ENCODE data around the gene GLB1L2.
"Not testable (repeated sequence)": the region's sequence is repeated elsewhere in the genome, so short reads cannot be mapped to it uniquely, and the experiment has no call there.

GLB1L2 gene

DNA sequence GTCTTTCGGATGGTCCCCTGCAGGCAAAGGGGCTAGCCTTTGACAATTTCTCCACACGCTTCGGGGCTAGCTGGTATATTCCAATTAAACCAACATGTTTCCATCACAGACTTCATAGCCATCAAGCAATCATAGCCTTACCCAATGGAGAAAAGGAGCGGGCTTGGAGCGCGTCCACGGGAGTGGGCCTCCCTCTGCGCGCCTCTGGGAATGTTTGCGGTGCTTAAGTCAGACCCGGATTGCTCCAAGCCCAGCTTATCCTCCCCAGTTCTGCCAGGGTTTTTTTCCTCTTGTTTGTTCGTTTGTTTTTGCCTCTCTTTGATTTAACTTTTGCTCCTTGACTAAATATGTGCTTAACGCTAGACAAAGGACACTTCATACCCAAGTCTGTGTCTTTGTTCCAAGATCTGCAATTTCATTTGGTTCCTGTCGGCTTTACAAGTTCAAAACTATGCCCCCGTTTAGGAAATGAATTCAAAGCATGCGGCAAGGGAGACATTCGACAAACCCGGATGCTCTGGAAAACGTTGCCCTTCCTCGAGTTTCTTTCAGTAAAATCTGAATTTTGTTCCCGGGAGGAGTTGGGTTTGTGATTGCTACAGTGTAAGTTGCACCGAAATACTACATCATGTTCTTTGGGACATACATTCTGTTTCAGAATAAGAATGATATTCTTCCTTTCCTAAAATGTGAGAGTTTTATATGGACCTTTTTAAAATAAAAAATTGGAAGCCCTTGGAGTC lies 1.0 kb upstream of the GLB1L2 start:
- DNase-seq: no peak

DNA sequence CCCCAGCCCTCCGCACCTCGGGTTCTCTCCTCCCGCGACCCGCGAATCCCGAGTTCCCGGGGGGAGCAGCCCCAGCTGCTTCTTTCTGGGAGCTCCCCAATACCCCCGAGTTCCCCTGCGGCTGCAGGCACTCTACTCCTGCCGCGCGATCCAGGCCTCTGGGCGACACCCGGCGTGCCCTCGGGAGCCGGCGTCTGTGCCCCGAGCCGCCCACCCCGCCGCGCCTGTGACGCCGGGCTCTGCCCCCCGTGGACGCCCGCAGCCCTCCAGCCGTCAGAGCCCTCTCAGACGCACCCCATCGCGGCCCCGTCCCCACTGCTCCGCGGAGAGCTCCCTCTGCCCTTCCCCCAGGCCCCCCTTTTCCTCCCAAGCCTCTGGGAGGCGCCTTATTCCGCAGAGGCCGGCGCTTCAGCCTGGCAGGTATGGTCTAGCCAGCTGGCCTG lies 422 bp downstream of the GLB1L2 start:
- DNase-seq: no peak

DNA sequence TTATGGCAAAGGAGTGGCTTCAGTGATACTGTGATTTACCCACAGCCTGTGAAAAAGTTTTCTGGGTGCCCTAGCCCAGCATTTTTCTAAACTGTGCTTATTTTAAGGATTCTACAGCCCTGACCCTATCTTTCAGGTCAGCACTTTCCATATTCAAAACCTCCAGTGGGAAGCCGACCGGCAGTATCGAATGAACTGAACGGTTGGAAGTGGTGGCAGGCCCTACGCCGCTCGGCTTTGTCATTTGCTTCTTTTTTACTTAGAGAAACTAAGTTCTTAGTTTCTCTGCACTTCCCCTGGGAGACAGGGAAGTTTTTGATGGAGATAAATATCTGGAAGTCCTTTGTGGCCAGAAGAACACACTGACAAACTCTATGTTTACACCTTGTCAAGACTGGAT lies 994 bp downstream of the GLB1L2 start:
- no peak for DNase-seq

DNA sequence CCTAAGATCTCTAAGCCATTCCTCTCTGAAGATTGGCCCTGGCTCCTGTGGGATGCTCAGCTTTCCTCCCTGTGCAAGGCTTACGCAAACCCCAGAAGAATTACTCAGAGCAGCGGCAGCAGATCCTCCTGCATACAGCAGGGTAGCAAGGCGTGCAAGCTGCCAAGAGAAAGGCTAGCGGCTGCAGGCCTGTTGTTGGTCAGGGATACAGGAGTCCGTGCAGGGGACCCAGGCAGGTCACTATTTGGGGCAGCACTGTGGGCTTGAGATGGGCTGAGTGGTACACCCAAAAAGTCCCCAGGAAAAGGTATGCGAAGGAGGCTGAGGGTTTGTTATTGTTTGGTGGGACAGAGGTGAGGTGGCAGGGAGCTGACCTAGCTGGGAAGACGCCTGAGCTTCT lies 1.5 kb downstream of the GLB1L2 start:
- no peak for DNase-seq

DNA sequence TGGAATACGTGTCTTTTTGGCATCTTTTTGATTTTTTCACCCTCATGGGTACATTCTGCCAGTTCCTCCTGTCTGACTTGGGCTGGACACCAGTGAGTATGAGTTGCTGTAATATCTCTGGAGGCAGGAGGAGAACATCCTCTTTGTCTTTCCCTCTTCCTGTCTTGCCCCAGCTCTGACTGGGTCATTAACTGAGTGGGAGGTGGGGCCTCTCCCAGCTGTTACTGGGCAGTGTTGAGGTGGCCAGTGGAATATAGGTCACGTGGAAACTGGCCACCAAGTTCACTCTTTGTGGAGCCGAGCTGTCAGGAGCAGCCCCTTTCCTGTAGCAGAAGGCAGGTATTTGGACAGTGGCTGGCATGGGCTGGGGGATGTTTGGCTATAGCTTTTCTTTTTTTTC lies 2.2 kb downstream of the GLB1L2 start:
- peak; percentile 65 to 73 for DNase-seq

DNA sequence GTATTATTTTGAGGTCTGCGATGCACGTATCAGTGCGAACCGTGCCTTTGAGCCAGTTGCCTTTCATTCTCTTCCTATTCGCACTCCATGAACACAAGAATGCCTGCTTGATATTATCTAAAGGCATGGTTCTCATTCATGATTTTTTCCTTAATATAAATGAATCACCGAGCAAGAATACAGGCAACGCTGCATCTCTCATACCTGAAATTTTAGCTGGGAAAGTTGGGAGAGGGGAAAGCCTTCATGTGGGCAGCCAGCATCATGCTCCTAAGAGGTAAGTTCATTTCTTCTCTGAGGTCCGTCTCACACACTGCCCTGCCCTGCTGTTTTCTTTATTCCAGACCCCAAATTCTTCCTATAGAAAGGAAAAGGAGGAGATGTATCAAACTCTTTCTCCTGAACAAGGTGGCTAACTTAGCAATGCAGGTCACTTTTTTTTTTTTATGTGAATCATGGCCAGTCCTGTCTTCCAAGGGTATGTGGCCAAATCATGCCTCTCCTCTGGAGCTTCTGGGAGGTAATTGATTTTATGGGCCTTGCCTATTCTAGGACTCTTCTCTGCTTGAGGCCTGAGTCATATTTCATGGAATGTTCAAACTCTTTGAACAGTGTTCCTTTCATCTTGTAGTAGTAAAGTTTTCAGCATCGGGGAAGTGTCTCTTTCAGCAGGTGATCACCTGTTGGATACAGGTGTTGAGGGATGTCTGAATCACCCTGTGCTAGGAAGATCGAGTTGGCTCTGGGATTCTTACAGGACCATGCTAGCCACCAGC lies 3.2 kb downstream of the GLB1L2 start:
- DNase-seq: no peak

DNA sequence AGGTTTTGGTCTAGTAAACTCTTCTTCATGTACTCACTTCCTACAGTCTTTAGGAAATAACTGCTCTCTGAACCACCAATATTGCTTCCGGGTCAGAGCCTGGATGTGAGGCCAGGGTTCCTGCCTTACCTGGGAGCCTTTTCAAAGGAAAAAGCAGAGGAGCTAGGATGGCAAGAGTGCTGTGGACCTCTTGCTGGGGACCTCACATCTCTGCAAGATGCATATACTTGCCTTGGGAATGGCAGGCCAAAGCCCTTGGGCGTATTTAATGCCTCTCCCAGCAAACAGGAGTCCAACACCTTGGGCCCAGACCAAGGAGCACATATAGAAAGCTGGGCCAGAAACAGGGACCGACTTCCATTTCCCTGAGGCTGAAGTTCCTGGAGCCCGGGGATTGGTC lies 5.3 kb downstream of the GLB1L2 start:
- DNase-seq: no peak

DNA sequence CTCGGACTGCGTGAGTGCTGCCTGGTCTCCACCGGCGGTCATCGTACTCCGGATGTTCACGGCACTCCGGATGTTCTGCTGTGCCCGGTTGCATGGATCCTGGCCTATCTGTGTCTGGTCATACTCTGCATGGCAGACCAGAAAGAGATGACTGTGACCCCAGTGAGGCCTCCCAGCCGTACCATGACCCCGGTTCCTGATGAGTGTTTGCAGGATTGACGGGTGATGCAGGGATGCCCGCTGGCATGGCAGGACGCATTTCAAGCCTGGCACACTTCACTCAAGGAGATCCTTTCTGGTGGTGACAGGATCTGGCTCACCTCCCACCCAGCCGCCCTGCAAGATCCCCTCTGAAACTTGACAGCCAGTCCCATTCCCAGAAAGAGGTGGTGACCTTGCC lies 6.3 kb downstream of the GLB1L2 start:
- DNase-seq: no peak

DNA sequence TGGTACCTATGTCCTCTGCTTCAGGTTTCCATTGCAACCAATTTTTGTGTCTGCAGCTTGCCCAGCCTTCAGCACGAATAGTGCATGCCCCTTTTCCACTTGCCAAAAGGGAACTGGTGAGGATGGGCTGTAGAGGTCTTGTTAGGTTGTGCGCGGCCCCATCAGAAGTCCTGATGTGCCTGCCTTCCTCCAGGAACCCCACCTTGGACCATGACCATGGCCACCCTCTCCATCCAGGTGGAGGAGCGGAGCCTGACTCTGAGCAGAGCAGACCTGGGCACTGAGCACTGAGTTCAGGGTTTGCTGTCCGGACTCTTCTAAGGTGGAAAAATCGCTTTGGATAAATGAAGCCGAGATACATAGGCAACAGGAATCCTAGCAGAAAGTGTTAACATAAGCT lies 6.9 kb downstream of the GLB1L2 start:
- no peak for DNase-seq

DNA sequence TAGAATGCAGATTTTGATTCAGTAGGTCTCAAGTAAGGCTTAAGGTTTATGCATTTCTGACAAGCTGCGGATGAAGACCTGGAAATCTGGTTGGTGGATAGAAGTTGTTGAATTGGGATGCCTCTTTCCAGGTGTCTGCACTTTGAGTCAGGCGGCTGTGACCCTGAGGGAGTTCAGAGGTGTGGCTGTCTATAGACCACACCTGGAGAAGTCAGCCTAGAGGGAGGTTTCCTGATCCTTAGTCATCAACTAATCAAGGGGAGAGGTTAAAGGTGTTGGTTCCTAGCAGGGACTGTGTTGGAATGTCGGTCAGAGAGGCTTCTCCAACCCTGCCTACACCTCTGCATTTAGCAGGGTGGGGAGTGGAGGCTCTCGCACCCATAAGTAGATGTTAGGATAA lies 8.0 kb downstream of the GLB1L2 start:
- DNase-seq: no peak

DNA sequence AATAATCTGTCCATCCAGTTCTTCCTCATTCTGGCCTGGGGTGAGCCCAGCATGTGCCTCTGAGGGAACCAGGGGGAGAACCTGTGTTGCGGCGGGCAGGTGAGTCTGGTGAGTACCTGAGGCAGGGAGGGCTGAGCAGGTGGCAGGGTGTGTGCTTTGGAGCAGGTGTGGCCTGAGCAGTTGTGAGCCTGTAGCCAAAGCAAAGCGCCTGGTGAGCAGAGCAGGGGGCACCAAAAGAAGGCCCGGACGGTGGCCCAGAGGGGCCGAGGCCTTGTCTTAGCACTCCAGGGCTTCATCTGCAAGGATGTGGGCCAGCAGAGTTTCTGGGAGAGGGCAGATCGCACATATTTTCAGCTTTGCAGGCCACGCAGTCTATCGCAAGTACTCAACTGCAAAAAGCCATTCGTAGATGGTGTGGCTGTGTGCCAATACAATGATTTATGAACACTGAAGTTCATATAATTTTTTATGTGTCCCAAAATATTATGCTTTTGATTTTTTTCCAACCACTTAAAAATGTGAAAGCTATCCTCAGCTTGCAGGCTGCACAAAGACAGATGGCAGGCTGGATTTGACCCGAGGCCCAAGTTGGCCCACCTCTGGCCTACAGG lies 8.7 kb downstream of the GLB1L2 start:
- DNase-seq: no peak

DNA sequence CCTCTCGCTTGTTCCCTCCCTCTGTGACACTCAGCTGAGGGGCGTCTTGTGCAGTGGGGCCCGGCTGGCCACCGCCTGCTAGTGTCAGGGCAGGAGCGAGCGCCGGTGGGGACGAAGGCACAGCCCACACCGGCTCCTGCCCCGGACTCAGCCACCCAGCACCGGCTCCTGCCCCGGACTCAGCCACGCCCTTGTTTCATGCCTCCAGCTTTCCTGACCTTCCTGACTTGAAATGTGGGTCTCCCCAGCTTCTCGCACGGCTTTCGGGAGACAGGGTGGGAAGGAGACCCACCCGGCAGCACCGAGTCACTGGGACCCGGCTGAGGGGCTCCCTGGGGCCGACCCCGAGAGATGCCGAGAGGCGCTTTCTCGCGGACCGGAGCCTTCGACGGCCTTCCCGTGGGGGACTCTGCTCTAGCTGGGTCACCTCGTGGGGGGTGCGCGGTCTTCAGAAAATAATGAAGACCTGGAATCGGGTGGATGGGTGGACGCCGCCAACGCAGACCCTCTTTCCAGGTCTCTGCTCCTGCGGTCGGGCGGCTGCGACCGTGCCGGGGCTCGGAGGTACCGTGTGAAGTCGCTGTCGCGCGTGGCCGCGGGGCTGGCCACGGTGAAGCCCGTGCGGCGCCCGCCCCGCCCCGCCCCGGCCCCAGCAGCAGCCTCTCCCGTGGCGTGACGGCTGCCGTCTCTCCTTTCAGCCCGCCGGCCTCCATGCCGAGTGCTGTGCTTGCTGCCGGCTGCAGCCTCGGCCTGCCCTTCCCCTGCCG lies 10.2 kb downstream of the GLB1L2 start:
- DNase-seq: no peak

DNA sequence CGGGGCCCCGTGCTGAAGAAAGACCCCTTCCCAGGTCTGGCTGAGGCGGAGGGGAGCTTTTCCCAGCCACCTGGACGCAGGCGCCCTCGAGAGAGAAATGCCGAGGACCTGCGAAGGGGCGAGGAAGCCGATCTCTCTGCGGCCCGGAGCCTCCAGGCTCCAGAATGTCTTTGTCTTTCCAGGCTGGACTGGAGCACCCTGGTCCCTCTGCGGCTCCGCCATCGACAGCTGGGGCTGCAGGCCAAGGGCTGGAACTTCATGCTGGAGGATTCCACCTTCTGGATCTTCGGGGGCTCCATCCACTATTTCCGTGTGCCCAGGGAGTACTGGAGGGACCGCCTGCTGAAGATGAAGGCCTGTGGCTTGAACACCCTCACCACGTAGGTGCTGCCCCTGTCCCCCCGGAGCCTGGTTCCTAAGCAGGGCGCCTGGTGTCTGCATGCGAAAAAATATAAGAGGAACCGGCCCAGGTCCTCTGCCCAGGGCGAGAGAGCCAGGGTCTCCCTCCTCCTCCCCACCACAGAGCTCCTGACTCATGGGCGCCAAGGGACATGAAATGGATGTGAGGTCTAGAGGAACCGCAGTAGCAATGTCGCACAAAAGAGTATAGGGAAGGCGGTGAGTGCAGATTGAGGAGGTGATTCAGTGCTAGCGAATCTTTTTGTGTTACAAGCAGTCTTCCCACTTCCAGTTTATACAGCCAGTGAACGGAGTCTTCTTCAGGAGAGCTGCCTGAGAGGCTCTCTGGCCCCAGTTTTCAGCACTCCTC lies 11.0 kb downstream of the GLB1L2 start:
- no peak for DNase-seq

DNA sequence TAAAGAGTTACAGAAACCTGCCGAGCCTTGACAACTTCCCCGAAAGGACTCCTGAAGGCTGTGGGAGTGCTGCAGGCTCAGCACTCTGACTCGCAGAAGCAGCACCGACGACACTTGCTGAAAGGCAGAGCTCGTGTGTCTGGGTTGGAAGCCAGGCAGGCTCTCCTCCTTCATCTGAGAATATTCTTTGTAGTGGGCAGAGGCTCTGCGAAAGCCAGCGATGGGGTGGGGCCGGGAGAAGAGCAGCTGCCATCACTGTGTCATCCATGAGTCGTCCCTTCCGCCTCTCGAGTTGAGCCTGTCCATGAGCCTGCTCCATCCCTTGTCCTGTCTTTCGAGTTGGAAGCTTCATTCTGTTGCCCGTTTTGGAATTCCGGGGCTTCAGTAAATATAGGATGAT lies 11.9 kb downstream of the GLB1L2 start:
- DNase-seq: no peak

DNA sequence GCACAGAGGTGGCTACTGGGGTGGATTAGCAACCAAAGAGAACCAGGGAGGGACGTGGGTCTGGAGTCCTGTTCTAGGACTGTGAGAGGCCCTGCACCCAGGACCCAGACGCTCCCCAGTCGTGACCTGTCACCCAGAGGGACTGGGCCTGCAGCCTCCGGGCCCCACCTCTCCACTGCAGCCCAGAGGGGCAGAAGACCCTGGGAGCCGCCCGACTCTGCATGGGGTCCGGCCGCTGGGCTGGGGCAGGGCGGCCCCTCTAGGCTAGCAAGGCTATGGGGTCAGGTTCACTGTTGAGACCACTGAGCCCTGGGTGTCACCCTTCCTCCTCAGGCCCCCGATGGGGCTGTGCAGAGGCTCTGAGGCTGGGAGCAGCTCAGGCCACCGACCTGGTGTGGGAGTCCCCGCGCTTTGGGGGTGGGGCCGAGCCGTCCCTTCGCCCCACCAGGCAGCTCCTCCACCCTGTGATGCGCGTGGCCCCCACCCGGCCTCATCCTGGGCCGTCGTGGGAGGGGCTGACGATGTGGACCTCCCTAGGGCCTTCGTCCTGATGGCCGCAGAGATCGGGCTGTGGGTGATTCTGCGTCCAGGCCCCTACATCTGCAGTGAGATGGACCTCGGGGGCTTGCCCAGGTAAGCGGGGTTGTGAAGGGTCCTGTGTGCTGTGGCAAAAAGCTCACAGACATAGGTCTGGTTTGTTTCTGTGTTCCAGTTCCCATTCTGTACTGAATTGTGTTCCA lies 12.9 kb downstream of the GLB1L2 start:
- DNase-seq: not testable (repeated sequence)

DNA sequence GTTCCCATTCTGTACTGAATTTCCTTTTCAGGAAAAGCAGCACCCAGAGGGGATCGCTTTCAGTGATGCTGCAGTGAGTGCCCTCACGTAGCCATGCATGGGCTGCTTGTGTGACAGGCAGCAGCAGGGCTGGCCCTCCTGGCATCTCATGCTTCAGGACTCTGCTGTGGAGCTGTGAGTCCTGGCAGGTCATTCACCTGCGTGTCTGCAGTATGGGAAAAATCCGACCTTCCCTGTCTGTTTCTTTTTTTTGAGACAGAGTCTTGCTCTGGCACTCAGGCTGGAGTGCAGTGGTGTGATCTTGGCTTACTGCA lies 13.4 kb downstream of the GLB1L2 start:
- no peak for DNase-seq

DNA sequence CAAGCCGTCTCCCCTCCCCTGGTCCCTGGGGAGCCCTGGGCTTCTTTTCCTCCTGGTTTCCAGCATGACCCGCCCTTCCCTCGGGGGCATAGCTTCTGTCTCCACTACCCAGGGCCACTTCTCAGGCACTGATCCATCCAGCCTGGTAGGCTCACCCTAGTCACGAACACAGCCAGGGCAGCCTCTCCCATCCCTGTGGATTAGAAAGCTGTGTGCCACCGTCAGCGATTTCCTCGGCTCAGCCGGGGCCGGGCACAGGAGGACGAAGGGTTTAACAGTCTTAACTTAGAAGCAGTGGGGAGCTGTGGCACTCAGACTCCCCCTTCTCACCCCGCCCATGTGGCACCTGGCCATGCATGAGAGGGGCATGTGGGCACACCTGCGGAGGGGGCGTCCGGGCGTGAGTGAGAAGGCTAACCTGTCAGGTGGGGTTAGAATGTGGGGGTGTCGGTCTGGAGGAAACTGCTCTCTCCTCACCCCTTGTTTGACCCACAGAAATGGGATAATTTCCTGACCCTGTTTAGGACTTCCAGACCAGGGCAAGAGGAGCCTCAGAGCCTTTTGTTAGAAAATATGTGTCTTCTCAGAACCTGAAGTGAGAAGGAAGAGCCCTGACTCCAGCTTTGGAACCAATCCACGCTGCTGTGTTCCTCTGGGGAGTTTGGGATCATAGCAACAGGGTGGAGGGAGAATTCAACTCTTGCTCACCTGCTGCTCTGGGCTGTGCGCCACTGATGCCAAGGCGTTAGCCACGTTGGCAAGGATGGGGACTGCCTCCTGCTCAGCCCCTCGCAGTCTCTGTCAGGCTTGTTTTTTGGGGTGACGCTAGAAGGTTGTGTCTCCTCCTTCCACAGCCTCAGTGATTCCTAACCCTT lies 14.6 kb downstream of the GLB1L2 start:
- no peak for DNase-seq

DNA sequence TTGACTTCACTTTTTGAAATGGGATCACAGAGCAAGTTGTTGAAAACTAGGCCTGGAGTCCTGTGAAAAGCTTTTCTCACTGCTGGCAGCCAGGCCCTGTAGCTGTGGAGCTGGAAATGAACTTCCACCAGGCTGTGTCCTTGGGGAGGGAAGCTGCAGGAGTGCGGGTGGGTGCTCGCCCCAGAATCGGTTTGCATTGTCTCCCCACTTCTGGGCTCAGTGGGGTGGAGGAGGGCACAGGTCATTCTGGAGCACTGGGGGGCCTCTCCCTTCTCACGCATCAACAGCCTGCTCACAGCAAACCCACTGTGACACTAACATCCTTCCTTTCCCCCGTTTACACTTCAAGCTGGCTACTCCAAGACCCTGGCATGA lies 15.2 kb downstream of the GLB1L2 start:
- DNase-seq: no peak

DNA sequence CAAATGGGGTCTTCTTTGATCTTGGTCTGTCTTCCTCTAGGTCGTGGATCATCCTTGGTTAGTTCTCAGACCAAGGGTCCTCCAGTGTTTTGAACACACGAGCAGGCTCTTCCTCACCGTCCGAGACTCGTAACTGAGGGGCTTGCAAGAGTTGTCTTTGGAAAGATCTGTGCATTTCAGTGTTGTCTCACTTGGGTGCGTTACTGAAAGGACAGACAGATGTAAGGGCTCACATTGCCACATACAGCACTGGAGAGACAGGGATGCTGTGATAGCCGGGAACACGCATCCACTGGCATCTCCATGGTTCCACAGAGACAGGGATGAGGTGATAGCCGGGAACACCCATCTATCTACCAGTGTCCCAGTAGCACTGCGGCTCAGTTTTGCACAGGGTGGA lies 15.7 kb downstream of the GLB1L2 start:
- DNase-seq: no peak

DNA sequence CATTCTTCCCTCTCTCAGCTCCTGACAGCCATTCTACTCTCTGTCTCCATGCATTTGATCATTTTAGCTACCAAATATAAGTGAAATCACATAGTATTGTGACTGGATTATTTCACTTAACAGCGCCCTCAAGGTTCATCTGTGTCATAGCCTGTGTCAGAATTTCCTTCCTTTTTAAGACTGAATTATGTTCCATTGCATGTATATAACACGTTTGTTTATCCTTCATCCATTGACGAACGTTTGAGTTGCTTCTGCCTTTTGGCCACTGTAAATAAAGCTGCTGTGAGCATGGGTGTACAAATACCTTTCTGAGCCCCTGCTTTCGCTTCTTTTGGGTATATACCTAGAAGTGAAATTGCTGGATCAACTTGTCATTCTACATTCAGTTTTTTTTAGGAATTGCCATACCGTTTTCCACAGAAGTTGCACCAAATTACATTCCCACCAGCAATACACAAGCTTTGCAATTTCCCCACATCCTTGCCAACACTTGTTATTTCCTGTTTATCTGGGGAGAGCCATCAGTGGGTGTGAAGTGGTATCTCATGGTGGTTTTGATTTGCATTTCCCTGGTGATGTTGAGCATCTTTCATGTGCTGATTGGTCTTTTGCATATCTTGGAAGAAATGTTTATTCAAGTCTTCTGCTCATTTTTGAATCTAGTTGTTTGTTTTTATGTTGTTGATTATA lies 17.5 kb downstream of the GLB1L2 start:
- peak in 1 of 2 donors; percentile 4 for DNase-seq
